ENCODE data around the gene ABCF2. TPM values are rescaled to one million over a fixed set of nuclear protein-coding genes. Genes with fewer than 3 reads are reported as not detected.

The ABCF2 gene
- polyA plus RNA-seq, 1 of the 3 experiments (the other 2 are of a cell fraction), result 75.4 TPM

DNA sequence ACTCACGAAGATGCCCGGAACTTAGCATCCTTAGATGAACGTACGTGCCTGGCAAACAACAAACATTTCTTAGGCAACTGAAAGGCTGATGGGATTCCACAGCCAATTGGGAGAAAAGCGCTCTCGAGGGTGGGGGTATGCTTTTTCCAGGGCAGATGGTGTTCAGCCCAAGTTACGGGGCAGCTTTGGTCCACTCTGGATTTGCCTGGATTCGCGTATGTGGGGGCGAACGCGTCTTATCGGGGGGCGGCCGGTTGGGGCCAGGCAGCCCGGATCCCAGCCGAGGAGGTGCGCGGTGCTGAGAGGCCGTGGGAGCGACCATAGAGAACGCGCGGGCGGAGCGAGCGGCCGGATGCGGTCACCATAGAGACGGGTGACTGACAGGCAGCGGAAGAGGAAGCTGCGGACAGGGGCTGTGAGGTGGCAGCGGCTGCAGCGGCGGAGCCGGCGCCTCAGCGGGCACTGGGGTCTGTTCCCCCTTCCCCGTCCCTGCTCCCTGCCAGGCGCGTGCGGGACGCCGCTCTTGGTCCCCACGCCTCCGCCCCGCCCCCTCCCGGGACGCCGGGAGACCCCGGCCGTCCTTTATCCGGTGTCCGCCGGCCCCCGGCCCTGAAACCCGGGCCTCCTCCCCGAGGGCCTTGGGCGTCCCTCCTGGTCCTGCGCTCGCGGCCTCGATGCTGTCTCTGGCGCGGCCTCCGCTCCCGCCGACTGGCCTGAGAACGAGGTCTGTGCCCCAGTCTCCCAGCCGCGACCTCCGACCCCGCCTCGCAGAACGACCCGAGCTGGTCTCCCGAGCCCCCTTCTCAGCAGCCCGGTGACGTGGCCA, 5.3 kb upstream of the ABCF2 start, which contains the start of gene CHPF2 (continued):
- TF ChIP-seq YY1 (IDR thresholded peaks at IDR 0.05; ENCODE audit: low read depth), result no peak
- TF ChIP-seq EZH2phosphoT487 (IDR thresholded peaks at IDR 0.05; ENCODE audit: borderline replicate concordance, low read depth), result no peak
- TF ChIP-seq, protein P1, sequence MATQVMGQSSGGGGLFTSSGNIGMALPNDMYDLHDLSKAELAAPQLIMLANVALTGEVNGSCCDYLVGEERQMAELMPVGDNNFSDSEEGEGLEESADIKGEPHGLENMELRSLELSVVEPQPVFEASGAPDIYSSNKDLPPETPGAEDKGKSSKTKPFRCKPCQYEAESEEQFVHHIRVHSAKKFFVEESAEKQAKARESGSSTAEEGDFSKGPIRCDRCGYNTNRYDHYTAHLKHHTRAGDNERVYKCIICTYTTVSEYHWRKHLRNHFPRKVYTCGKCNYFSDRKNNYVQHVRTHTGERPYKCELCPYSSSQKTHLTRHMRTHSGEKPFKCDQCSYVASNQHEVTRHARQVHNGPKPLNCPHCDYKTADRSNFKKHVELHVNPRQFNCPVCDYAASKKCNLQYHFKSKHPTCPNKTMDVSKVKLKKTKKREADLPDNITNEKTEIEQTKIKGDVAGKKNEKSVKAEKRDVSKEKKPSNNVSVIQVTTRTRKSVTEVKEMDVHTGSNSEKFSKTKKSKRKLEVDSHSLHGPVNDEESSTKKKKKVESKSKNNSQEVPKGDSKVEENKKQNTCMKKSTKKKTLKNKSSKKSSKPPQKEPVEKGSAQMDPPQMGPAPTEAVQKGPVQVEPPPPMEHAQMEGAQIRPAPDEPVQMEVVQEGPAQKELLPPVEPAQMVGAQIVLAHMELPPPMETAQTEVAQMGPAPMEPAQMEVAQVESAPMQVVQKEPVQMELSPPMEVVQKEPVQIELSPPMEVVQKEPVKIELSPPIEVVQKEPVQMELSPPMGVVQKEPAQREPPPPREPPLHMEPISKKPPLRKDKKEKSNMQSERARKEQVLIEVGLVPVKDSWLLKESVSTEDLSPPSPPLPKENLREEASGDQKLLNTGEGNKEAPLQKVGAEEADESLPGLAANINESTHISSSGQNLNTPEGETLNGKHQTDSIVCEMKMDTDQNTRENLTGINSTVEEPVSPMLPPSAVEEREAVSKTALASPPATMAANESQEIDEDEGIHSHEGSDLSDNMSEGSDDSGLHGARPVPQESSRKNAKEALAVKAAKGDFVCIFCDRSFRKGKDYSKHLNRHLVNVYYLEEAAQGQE (IDR thresholded peaks at IDR 0.05; ENCODE audit: low read depth, low read length), result peak; percentile 29; the same call in 1 of the 2 replicates
- no peak for TF ChIP-seq RFX5 (IDR thresholded peaks at IDR 0.05; ENCODE audit: low read length)
- no peak; the same call in 1 of the 2 replicates for TF ChIP-seq TCF12 (IDR thresholded peaks at IDR 0.05)
- no peak for TF ChIP-seq NFIC (IDR thresholded peaks at IDR 0.05; ENCODE audit: borderline replicate concordance)
- no peak for TF ChIP-seq FOSL2 (IDR thresholded peaks at IDR 0.05; ENCODE audit: borderline replicate concordance, low read depth)
- TF ChIP-seq TAF1 (IDR thresholded peaks at IDR 0.05; ENCODE audit: borderline replicate concordance, low read depth, low read length), result peak; percentile 94
- no peak for TF ChIP-seq FOXM1 (IDR thresholded peaks at IDR 0.05; ENCODE audit: low read depth)

DNA sequence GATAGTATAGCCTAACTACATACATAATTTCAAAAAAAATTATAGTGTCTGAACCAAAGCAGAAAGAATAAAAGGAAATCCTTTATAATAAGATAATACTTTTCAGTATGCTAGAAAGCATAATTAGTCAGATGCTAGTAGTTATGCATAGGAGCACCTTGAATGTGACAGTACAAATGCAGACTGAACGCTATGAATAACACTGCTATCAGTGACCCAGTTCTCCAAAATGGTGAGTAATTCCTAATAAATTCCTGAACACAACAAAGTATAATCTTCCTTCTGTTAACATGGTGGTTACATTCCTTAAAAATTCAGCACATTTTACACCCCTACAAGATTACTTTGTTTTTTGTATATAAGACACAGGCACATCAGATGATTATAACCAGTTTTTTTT, 4.1 kb upstream of the ABCF2 start:
- H4K20me1 ChIP-seq (ENCODE audit: insufficient read depth), result peaks cover 30% of the 10 kb centered on the region
- peak overlapping the region; percentile 94; the same call in 1 of the 2 replicates for H3K4me2 ChIP-seq
- H3K9me2 ChIP-seq, result no peaks in the 10 kb centered on the region
- H3K27ac ChIP-seq (ENCODE audit: low read depth in 2 of 2, low read length in 1 of 2), result no peak overlapping the region
- H3K9me3 ChIP-seq, result no peaks in the 10 kb centered on the region
- no peak for DNase-seq
- peaks cover 13% of the 10 kb centered on the region for H3F3A ChIP-seq (replicated peaks; ENCODE audit: insufficient read depth)
- POLR2A ChIA-PET, result no interaction called here
- CTCF ChIA-PET, result interaction anchor here (7.7 kb wide), 1 partner anchor 14 kb away, joined by 122 read pairs; no protein-coding TSS in a partner anchor
- no peak overlapping the region for H3K4me3 ChIP-seq (ENCODE audit: low read depth in 2 of 2, low read length in 1 of 2)
- H3K4me1 ChIP-seq (ENCODE audit: control insufficient read depth in 1 of 2, insufficient read depth in 2 of 2, low read depth in 1 of 2, low read length in 1 of 2), result peaks cover 11 to 31% of the 10 kb centered on the region in 2 experiments
- peaks cover 14 to 23% of the 10 kb centered on the region in 2 experiments for H3K36me3 ChIP-seq (replicated peaks in 1 of 2; ENCODE audit: control insufficient read depth in 1 of 2, insufficient read depth in 2 of 2, low read length in 1 of 2)
- H3K79me2 ChIP-seq (ENCODE audit: insufficient read depth), result peaks cover 52% of the 10 kb centered on the region
- TF ChIP-seq, protein P2, sequence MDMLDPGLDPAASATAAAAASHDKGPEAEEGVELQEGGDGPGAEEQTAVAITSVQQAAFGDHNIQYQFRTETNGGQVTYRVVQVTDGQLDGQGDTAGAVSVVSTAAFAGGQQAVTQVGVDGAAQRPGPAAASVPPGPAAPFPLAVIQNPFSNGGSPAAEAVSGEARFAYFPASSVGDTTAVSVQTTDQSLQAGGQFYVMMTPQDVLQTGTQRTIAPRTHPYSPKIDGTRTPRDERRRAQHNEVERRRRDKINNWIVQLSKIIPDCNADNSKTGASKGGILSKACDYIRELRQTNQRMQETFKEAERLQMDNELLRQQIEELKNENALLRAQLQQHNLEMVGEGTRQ (IDR thresholded peaks at IDR 0.05; ENCODE audit: borderline replicate concordance, low read depth, low read length), result no peak
- H2AFZ ChIP-seq (ENCODE audit: low read depth), result peak overlapping the region; percentile 11; the same call in 1 of the 2 replicates
- 92% methylated on average over 1 of the region's 1 CpG for WGBS (ENCODE audit: low lambda C conversion rate)
- H3K9ac ChIP-seq, result no peak overlapping the region
- H3K27me3 ChIP-seq (ENCODE audit: insufficient read depth), result no peaks in the 10 kb centered on the region

All from SK-N-SH (cell line).